HG03064 (cell line): ENCODE measurements around the gene TRMT6.

Source experiments
- ATAC-seq: cut with Tn5 transposase; IDR thresholded peaks from one replicate; pipeline ENCODE4 v1.9.1; 2021; ENCODE audit warnings: low read depth; ENCODE audit not compliant: unreplicated experiment

TRMT6 gene, protein sequence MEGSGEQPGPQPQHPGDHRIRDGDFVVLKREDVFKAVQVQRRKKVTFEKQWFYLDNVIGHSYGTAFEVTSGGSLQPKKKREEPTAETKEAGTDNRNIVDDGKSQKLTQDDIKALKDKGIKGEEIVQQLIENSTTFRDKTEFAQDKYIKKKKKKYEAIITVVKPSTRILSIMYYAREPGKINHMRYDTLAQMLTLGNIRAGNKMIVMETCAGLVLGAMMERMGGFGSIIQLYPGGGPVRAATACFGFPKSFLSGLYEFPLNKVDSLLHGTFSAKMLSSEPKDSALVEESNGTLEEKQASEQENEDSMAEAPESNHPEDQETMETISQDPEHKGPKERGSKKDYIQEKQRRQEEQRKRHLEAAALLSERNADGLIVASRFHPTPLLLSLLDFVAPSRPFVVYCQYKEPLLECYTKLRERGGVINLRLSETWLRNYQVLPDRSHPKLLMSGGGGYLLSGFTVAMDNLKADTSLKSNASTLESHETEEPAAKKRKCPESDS

DNA sequence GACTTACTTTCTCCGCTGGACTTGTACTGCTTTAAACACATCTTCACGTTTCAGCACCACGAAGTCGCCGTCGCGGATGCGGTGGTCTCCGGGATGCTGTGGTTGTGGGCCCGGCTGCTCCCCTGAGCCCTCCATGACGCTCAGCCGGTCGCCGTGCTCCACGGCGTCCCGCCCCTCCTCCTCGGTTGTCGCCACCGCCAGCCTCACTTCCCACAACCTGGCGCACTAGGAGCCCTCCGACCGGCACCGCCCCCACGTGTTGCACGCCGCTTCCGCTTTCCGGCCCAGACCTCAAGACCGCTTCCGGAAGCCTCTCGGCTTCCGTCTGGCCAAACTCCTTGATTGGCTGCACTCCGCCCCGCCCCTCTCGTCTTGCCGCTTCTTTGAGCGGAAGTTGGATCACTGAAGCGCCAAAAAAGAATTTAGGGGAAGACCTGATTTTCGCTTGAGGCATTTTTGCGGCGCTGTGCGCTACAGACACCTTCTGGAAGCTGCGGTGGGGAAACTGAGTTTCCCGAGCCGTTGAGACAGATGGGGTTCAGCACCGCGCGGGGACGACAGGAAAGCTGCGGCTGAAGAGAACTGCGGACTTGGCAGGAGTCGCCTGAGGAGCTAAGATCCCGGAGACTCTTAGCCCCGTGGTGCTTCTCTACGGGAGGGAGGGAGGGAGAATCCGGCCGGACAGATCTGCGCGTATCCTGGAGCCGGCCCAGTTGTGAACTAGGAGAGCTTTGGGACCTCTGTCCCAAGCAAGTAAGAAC lies at the start of gene TRMT6, which contains the start of gene MCM8:
TSS of gene TRMT6 (minus strand) at position 263 of the 761 bp plus-strand sequence. CDS start at position 135, 128 bp downstream.
TSS of gene MCM8 (plus strand) at position 382 of the 761 bp plus-strand sequence. CDS start 1,364 bp downstream, outside the sequence.
- ATAC-seq, result peak; percentile 93

DNA sequence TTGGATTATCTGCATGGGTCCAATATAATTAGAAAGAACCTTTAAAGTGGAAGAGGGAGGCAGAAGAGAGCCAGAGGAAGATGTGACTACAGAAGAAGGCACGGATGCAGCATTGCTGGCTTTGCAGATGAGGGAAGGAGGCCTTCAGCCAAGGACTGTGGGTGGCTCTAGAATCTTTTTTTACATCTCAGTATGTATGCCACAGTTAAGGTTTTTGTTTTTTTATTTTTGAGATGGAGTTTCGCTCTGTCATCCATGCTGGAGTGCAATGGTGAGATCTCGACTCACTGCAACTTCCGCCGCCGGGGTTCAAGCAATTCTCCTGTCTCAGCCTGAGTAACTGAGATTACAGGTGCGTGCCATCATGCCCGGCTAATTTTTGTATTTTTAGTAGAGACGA lies 49.5 kb upstream of the TRMT6 start:
- no peak for ATAC-seq

DNA sequence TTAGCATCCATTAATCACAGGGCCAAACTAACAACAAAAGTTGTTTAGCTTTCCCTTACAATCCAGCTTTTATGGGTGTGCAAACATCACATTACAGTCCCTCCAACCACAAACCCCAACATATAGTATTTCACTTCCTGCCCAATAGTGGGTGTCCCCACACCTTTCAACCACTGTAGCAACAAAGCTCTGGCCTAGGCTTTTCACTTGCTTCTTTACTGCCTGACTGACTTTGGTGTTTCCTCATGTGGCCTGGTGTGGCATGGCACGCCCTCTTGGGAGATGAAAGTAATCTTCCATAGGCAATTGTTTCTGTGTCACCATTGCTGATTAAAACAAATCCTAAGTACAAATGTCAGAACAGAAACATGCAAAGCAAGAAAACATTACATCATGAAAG lies 46.4 kb upstream of the TRMT6 start:
- ATAC-seq, result peak; percentile 88

DNA sequence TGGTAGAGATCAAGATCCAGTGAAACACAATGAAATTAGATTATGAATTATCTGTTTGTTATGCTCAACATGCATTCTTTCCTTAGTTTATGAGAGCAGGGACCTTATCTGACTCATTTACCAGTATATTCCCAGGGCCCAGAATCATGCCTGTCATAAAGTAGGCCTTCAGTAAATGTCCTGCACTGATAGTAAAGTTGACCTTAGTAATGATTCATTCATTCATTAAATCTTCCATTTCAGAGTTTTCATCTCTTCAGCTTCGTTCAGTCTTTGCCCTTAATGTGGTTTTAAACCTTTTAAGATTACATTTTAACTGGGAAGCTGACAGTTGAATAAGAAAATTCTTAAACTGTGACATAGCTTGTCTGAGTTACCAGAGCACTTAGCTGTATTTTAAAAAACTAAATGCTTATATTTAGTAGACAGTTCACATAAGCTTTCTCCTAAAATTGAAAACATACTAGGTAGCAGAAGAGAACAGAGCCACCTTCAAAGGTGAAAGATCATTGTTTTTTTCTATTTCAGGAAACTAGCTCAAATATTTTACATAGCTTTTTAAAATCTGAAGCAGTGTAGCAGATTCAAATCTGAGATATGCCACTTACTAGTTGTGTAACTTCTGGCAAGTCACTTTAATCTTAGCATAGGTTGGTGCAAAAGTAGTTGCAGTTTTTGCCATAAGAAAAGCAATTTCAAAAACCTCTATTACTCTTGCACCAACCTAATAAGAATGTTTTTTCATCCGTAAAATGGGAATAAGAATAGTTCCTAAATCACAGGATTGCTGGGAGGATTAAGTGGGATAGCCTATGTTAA lies 41.5 kb upstream of the TRMT6 start:
- no peak for ATAC-seq

DNA sequence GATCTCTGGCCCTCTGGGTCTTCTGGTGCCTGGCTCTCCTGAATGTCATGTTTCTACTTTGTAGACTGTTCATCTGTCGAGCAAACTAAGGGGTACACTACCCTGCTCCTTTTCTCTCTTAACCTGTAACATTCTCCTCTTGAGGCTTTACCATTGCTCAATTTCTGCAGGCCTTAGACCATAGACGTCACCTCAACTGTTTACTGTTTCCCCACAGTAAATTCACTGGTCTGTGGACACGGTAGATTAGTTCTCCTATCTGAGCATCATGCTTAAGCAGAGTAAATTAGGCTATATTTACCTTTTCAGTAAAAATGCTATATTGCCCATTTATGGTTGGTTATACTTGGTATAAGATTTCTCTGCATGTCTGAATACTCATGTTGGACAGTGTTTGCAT lies 40.6 kb upstream of the TRMT6 start:
- ATAC-seq, result no peak

DNA sequence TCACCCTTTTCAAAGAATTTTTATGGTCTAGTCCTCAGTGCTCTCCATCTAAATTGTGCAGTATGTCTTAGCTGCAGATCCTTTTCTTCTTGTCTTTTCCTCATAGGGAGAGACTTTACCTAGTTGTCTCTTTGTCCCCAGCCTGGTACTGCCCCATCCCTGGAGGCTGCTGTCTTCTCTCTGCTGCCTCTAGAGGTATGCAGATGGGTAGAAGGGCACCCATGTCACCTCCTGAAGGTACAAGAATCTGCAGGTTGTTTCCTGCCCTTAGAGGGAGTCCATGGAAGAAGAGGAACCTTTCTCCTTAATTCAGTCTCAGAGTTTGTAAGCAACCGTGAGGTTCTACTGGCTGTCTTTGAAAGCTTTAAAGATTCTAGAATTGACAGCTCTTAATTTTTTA lies 39.2 kb upstream of the TRMT6 start:
- no peak for ATAC-seq

DNA sequence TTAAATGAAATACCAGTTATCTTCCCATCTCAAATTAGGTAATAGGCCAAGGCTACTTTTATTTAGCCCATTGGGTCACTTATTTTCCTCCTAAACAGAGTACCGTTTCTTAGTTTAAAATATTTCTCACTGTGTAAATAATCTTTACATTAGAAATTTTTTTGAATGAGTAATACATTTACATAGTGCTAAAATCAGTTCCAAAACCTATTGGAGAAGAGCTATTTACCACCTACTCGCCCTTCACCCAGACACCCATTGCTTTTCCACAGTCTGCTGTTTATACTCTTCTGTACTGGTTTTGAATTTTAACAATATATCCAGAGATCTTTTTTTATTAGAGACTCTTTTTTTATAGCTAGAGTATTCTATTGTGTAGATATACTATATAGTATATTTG lies 37.0 kb upstream of the TRMT6 start:
- no peak for ATAC-seq

DNA sequence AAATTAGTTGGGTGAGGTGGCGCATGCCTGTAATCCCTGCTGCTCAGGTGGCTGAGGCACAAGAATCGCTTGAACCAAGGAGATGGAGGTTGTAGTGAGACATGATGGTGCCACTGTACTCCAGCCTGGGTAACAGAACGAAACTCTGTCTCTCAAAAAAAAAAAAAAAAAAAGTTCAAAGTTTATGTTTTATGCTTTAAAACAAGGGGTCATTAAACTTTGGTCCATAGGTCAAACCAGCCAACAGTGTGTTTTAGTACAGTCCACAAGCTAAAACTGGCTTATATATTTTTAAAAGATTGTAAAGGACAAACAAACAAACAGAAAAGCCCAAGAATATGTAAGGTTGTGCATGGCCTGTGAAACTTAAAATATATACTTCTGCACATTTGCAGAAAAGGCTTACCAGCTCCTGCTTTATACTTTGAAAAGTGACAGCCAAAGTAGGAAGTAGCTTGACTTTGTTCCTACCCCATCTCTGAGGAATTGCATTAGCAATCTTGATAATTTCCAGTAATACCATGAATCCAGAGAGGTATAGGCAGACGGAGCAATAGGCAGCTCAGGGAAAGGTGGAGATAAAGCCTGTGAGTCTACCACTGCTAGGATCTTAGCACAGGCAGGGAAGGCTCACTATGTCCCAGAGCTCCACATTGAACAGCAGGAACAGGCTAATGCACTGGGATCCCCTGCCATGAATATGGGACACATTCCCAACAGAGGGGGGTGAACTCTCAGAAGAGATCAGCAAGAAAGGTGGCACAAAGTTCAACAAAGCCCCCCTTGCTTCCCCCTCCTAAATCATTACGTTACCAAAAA lies 30.6 kb upstream of the TRMT6 start:
- ATAC-seq, result no peak

DNA sequence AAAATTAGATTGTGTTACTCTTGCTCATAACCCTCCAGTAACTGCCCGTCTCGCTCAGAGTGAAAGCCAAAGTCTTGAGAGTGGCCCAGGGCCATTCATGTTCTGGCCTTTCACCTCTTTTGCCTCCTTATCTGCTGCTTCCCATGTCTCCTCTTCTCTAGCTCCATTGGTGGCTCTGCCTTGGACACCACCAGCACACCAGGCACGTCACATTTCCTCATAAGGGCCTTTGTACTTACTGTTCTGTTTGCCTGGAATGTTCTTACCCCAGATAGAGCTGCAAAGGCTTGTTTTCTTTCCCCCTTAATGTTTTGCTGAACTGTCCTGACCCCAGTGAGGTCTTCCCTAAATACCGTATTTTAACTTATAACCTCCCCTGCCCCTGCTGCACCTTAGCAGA lies 29.5 kb upstream of the TRMT6 start:
- ATAC-seq, result no peak

DNA sequence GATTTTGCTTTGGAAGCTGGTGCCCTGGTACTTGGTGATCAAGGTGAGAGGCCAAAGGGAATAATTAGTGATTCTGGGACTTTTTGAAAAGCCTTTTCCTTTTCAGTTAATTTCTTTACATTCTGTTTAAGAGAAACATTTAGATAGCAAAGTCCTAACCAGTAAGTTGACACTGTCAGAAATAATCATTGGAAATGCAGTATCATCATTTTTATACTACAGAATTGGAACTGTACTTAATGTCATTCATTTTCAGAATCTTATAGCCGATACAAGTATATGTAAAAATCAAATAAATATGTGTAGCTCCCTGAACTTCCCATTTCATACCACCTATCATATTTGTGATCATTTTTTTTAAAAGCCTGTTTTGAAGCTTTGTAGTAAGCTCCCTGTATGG lies 27.6 kb upstream of the TRMT6 start:
- no peak for ATAC-seq

DNA sequence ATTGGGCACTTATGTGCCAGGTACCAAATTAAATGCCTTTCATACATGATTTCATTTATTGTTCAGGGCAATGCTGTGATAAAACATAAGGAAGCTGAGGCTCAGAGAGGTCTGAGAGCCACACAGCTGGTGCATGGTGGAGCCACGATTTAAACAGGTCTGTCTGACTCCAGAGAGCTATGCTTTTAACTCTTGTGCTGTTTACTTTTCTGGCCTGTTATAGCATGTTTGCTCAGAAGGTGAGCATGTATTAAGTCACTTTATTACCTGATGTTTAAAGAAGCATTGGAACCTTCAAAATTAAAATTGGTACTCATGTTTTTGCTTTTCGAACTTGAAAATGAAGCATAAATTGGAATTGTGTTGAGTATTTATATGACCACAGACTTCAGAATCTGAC lies 26.9 kb upstream of the TRMT6 start:
- no peak for ATAC-seq

DNA sequence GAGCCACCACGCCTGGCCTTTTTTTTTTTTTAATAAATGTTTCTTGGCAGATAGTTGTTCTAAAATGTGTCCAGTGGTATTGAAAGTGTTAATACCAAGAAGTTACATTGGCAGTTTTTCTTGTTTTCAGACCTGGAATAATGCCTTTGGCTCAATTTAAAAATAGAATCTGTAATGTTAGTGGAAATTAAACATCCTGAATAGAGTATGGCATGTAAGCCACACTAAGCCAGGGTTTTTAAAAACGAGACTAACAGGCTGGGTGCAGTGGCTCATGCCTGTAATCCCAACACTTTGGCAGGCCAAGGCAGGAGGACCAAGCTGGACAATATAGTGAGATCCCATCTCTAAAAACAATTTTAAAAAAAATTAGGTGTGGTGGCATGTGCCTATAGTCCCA lies 25.4 kb upstream of the TRMT6 start:
- no peak for ATAC-seq

DNA sequence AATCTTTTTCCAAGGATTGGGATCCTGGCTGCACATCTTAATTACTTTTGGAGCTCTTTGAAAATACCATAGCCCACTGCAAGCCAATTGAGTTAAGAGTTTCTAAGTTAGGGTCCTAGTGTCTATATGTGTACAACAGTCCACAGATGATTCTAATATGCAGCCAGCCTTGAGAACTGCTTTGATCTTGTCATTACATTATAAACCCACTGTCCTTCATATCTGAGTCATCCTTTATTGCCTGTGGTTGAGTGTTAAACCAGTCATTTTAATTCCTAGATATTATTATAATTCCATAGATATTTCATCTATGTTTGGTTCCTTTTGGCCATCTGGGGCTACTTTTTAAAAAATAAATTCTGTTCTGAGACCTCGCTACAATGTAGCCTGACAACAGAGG lies 24.2 kb upstream of the TRMT6 start:
- ATAC-seq, result no peak

DNA sequence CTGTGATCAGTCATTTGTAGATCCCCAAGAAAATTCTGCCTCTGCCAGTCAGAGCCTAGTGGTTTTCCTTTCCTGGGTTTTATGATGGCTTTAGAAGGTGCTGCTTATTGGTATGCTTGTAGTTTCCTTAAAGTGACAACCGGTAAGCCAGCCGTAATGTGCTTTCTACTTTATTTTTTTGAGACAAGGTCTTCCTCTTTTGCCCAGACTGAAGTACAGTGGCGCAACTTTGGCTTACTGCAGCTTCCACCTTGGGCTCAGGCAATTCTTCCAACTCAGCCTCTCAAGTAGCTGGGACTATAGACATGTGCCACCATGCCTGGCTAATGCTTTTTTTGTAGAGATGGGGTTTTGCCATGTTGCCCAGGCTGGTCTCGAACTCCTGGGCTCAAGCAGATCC lies 23.6 kb upstream of the TRMT6 start:
- no peak for ATAC-seq

DNA sequence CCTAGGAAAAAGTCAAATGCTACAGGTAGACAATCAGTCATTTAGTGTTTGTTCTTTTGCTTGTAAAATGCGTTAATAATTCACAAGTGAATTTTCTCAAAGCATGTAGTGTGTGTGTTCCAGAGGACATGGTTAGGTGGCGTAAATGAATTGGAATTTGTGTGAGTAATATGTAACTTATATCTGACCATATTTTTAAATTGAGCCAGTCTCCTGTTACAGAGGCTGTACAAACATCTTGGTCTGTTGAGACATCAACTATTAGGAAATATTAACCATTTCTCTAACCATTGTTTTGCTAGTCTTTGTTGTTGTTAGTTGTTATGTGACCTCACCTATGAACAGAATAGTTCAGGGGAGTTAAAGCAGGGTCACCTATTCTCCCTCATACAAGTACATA lies 22.8 kb upstream of the TRMT6 start:
- ATAC-seq, result no peak

DNA sequence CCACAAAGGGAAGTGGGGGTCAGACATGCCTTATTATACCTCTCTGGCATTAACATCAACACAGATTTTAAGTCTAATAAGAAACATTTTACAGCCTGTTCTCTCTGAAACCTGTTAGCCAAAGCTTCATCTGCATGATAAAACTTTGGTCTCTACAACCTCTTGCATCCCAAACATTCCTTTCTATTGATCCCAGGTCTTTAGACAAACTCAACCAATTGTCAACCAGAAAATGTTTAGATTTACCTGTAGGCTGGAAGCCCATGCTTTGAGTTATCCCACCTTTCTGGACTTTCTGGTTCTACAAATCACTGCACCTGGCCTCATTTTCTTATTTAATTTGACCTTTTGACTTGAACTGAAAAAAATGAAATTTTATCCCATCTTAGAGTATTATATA lies 20.9 kb upstream of the TRMT6 start:
- ATAC-seq, result no peak

DNA sequence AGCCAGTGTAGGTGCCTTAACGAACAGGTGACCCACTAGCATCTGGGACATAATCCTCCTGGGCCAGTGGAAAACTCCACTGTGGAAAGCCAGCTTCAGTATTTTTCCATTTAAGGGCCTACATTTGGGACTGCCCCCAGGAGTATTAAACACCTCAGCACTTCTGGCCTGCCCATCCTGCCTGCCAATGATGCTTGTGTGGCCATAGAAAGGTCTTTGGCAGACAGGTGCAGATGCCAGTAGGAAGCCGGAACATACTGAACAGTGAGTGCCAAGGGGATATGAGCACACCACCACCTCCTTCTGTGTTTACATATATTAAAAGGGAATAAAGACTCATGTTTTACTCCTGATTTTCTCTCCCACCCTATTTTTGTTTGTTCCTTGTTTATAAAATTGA lies 20.0 kb upstream of the TRMT6 start:
- no peak for ATAC-seq

DNA sequence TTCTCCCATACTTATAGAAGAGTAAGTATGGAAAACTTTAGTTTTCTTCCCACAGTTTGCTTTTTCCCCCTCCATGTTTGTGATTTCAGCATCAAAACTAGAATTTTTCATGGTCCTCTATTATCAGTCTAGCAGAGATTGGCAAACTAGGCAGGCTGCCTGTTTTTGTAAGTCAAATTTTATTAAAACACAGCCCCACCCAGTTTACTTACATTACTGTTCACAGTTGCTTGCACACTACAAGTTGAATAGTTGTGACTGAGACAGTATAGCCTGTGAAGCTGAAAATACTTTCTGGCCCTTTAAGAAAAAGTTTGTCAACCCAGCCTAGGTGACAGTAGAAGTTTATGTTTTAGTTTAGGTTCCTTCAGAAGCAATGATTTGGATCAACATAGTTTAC lies 19.6 kb upstream of the TRMT6 start:
- ATAC-seq, result no peak

DNA sequence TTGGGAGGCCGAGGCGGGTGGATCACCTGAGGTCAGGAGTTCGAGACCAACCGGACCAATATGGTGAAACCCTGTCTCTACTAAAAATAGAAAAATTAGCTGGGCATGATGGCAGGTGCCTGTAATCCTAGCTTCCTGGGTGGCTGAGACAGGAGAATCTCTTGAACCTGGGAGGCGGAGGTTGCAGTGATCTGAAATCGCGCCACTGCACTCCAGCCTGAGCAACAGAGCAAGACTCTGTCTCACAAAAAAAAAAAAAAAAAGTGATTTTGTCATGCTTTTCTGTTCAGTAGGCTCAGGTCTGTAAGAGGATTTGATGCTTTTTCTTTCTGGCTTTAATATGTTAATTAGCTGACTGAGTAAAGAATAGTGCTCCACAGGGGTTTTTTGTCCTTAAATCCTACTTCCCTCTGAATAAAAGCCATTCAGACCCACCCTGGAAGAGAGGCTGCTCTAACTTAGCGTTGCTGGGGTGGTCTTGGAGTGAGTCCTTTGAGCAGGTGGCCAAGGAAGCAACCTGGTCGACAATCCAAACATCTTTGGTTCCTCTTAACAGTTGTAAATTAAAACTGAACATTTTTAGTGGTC lies 19.1 kb upstream of the TRMT6 start:
- ATAC-seq, result no peak

DNA sequence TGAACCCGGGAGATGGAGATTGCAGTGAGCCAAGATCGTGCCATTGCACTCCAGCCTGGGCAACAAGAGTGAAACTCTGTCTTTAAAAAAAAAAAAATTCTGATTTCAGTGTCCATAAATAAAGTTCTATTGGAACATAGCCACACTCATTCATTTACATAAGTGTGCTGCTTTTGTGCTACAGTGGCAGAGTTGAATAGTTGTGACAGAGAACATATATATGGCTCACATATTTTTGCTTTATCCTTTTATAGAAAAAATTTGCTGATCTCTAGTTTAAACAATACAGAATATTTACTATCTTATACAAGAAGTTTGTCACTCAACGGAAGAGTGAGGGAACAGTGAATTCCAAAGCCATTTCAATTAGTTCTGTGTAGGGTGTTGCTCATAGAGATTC lies 18.1 kb upstream of the TRMT6 start:
- ATAC-seq, result no peak
